Smooth muscle cell (in vitro differentiated cells): ENCODE data around the gene GGA2. TPM values are rescaled to one million over a fixed set of nuclear protein-coding genes. Genes with fewer than 3 reads are reported as not detected.

Experiments used
- DNase-seq: peaks from one replicate; lab custom pipeline; 2025; ENCODE audit not compliant: unreplicated experiment; lab: John Stamatoyannopoulos, UW
- H2AFZ ChIP-seq: fragments of 200-600 bp; sonication (generic); 2 replicates; pipeline ENCODE4 v1.6.0; 2016; ENCODE audit warnings: antibody characterized with exemption, low read depth, mild to moderate bottlenecking
- H3F3A ChIP-seq: fragments of 200-600 bp; sonication (generic); 2 replicates; pipeline ENCODE4 v1.6.0; 2017; ENCODE audit warnings: antibody characterized with exemption, low read depth
- H3K27ac ChIP-seq: fragments of 200-600 bp; sonication (generic); 2 replicates; pipeline ENCODE4 v1.5.1; 2016; ENCODE audit warnings: low read depth, mild to moderate bottlenecking
- H3K27me3 ChIP-seq: fragments of 200-600 bp; sonication (generic); 2 replicates; pipeline ENCODE4 v1.6.1; 2016; ENCODE audit warnings: low read depth, mild to moderate bottlenecking
- H3K36me3 ChIP-seq: fragments of 200-600 bp; sonication (generic); 2 replicates; pipeline ENCODE4 v1.5.1; 2016; ENCODE audit warnings: low read depth
- H3K4me1 ChIP-seq: fragments of 200-600 bp; sonication (generic); 2 replicates; pipeline ENCODE4 v1.5.1; 2016; ENCODE audit warnings: low read depth
- H3K4me2 ChIP-seq: fragments of 200-600 bp; sonication (generic); 2 replicates; pipeline ENCODE4 v1.6.0; 2016; ENCODE audit warnings: mild to moderate bottlenecking
- H3K4me3 ChIP-seq: fragments of 200-600 bp; sonication (generic); 2 replicates; pipeline ENCODE4 v1.5.1; 2016; ENCODE audit warnings: mild to moderate bottlenecking
- H3K79me2 ChIP-seq: fragments of 200-600 bp; sonication (generic); 2 replicates; pipeline ENCODE4 v1.6.0; 2016; ENCODE audit warnings: low read depth, mild to moderate bottlenecking
- H3K9ac ChIP-seq: fragments of 200-600 bp; sonication (generic); 2 replicates; pipeline ENCODE4 v1.6.0; 2016; ENCODE audit warnings: low read depth
- H3K9me3 ChIP-seq: fragments of 200-600 bp; sonication (generic); replicated peaks from 2 replicates; pipeline ENCODE4 v1.5.1; 2016; ENCODE audit warnings: low read depth
- H4K20me1 ChIP-seq: fragments of 200-600 bp; sonication (generic); 2 replicates; pipeline ENCODE4 v1.6.0; 2016; ENCODE audit warnings: low read depth
- WGBS: methylation state at CpG from one replicate; pipeline ENCODE4 v1.1.7; 2016; ENCODE audit warnings: low lambda C conversion rate; 5-methylcytosine and 5-hydroxymethylcytosine counted together
- polyA plus RNA-seq: library from polyadenylated mRNA; unstranded; fragments of >200 nt; fragmentation: Nextera tagmentation; extraction: Ambion mirVana; gene quantifications from 2 replicates; pipeline ENCODE4 v1.2.1, GENCODE V29; 2016
- total RNA-seq: library from RNA; depleted of rRNA; stranded (reverse); fragments of >200 nt; gene quantifications from 2 replicates; pipeline ENCODE4 v1.2.3, GENCODE V29; 2014
- TF ChIP-seq, protein P1 (sequence below): fragments of 200-600 bp; sonication (generic); IDR thresholded peaks from 2 replicates; pipeline ENCODE4 v1.5.1; 2017; ENCODE audit warnings: borderline replicate concordance, mild to moderate bottlenecking, antibody characterized with exemption; ENCODE audit not compliant: insufficient read depth, poor library complexity, severe bottlenecking

The GGA2 gene
- total and polyA plus RNA-seq, 2 experiments from 2014 or later = 32.2 to 42.5 TPM

DNA sequence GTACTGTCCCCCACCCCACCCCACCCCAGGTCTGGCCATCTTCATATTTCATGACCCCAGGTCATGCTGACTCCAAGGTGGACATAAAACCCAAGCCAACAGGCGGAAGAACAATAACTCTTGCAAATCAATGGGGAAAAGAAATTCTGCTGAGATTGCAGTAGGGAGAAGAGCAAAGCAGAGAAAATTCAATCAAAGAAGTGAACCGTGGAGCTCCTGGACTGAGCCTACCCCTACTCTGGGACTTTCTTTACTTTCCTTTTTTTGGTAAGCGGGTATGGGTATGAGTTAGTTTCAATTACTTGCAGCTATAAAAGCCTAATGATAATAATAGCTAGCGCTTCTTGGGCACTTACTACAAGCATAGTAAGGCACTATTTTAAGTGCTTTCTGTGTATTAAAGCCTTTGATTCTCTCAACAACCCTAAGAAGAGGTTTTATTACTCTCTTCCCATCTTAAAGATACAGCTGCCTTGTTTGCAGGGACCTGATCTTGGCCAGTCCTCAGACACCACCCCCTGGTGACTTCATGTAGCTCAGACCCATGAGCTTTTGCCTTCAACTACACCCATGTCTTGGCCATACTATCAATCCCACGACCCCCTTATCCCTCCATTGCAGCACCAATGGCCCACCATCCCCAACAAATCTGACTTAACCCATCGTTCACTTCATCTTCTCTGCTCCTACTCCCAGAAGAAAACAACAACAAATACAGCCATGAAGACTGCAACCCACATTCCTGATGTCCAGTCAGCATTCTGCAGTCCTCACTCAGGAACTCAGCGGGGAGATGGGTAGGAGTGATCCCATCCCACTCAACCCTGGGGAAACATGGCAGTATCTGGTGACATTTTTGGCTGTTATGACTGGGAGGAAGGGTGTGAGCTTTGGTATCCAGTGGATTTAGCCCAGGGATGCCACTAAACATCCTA lies 4.4 kb downstream of the GGA2 start:
- H3K4me1 ChIP-seq = peaks cover 42% of the 10 kb centered on the region
- peaks cover 14% of the 10 kb centered on the region for H3F3A ChIP-seq
- no peak for DNase-seq
- no peak overlapping the region for H2AFZ ChIP-seq
- no peaks in the 10 kb centered on the region for H3K9me3 ChIP-seq
- H3K36me3 ChIP-seq = no peaks in the 10 kb centered on the region
- peaks cover 88% of the 10 kb centered on the region for H4K20me1 ChIP-seq
- H3K9ac ChIP-seq = no peak overlapping the region
- peaks cover 81% of the 10 kb centered on the region for H3K79me2 ChIP-seq
- H3K4me3 ChIP-seq = no peak overlapping the region
- no peaks in the 10 kb centered on the region for H3K27me3 ChIP-seq
- no peak overlapping the region for H3K27ac ChIP-seq
- TF ChIP-seq, protein P1, sequence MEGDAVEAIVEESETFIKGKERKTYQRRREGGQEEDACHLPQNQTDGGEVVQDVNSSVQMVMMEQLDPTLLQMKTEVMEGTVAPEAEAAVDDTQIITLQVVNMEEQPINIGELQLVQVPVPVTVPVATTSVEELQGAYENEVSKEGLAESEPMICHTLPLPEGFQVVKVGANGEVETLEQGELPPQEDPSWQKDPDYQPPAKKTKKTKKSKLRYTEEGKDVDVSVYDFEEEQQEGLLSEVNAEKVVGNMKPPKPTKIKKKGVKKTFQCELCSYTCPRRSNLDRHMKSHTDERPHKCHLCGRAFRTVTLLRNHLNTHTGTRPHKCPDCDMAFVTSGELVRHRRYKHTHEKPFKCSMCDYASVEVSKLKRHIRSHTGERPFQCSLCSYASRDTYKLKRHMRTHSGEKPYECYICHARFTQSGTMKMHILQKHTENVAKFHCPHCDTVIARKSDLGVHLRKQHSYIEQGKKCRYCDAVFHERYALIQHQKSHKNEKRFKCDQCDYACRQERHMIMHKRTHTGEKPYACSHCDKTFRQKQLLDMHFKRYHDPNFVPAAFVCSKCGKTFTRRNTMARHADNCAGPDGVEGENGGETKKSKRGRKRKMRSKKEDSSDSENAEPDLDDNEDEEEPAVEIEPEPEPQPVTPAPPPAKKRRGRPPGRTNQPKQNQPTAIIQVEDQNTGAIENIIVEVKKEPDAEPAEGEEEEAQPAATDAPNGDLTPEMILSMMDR = no peak
- 83% methylated on average over 7 of the region's 7 CpGs for WGBS
- H3K4me2 ChIP-seq = no peak overlapping the region

DNA sequence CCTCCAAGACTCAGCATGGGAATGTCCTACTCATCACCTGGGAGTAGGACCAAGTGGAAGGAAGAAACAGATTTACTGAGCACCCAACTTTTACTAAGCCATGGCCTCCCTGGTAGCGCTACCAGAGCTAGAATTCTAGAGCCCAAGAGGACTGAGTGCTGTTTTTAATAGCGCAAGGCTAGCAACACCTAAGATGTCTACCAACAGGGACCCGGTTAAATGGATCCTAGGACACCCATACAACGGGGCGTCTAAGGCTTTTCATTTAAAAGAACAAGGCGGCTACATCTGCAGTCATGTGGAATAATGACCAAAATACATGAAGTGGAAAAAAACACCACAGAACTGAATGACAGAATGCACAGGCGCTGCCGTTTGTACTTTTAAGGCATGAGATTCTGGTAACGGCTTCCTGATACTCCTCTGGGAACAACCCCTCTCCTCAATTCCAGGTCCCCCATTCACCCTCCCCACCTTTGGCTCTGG lies 5.1 kb downstream of the GGA2 start:
- H3K4me3 ChIP-seq = no peak overlapping the region
- H3F3A ChIP-seq = peaks cover 14% of the 10 kb centered on the region
- 96% methylated on average over 9 of the region's 9 CpGs for WGBS
- TF ChIP-seq, protein P1 = no peak
- H4K20me1 ChIP-seq = peaks cover 96% of the 10 kb centered on the region
- H3K9ac ChIP-seq = no peak overlapping the region
- H3K4me2 ChIP-seq = peak overlapping the region; percentile 60
- no peak for DNase-seq
- H3K4me1 ChIP-seq = peaks cover 40% of the 10 kb centered on the region
- H3K79me2 ChIP-seq = peaks cover 84% of the 10 kb centered on the region
- H3K27me3 ChIP-seq = no peaks in the 10 kb centered on the region
- no peaks in the 10 kb centered on the region for H3K9me3 ChIP-seq
- no peaks in the 10 kb centered on the region for H3K36me3 ChIP-seq
- H3K27ac ChIP-seq = peak overlapping the region; percentile 46
- H2AFZ ChIP-seq = no peak overlapping the region

DNA sequence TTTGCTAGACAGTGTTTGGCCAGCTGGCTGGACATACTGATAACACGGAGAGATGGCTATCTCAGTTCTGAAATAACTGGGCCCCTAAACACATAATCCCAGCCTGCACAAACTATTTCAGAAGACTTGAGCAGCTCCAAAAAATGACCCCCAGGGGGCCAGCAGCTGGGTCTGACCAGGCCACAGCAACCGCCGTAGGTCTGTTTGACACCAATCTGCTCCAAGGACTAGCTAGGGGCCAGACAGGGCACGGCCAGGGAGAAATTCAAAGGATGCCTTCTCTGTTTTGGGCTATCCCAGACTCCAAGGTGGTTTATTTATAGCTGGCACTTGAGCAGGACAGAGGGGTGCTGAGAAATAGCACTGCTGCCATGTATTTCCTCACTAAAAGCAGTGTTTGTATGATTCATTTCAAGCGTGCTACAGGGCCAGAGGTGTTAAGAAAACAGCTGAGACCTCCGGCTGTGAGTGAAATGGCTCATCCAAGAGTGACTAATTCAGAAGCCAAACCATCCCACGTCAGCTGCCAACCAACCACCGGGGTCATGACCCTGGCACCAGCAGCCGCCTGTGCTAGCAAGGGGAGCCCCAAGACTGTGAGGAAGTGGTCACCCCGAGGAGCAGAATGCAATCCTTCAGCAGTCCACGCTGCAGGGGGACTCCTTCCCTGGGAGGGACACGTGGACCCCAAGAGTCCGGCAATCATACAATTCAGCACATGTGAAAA lies 5.7 kb downstream of the GGA2 start:
- peak overlapping the region; percentile 46 for H3K27ac ChIP-seq
- H3K4me3 ChIP-seq = no peak overlapping the region
- peaks cover 40% of the 10 kb centered on the region for H3K4me1 ChIP-seq
- TF ChIP-seq, protein P1 = no peak
- peak overlapping the region; percentile 60 for H3K4me2 ChIP-seq
- H3F3A ChIP-seq = peaks cover 14% of the 10 kb centered on the region
- no peaks in the 10 kb centered on the region for H3K27me3 ChIP-seq
- peaks cover 100% of the 10 kb centered on the region for H4K20me1 ChIP-seq
- H3K79me2 ChIP-seq = peaks cover 81% of the 10 kb centered on the region
- H3K9me3 ChIP-seq = no peaks in the 10 kb centered on the region
- 56% methylated on average over 13 of the region's 13 CpGs for WGBS
- peak; percentile 10 for DNase-seq
- no peak overlapping the region for H3K9ac ChIP-seq
- H2AFZ ChIP-seq = no peak overlapping the region
- no peaks in the 10 kb centered on the region for H3K36me3 ChIP-seq
